GM15510 (cell line): ENCODE data around the gene RBFOX2.

ENCODE experiments used
- POLR2A ChIP-seq: IDR thresholded peaks from 3 replicates; pipeline ENCODE4 v1.6.1; 2011; ENCODE audit warnings: borderline replicate concordance; ENCODE audit not compliant: insufficient read length; ENCODE audit errors: extremely low read depth

The RBFOX2 gene

GRCh38 chr22:35913925-35914324 lies 114.7 kb downstream of the RBFOX2 start:
- TF ChIP-seq POLR2A = no peak

- no peak for TF ChIP-seq POLR2A
Measured at GRCh38 chr22:35912658-35913057, 116.0 kb downstream of the RBFOX2 start.

- TF ChIP-seq POLR2A = no peak
Measured at GRCh38 chr22:35911877-35912276, 116.7 kb downstream of the RBFOX2 start.

- TF ChIP-seq POLR2A = no peak
Measured at GRCh38 chr22:35910926-35911325, 117.7 kb downstream of the RBFOX2 start.

GRCh38 chr22:35910003-35910769 lies 118.4 kb downstream of the RBFOX2 start:
- TF ChIP-seq POLR2A = no peak

- no peak for TF ChIP-seq POLR2A
Measured at GRCh38 chr22:35905894-35906293, 122.7 kb downstream of the RBFOX2 start.

- TF ChIP-seq POLR2A = no peak
Measured at GRCh38 chr22:35904752-35905151, 123.9 kb downstream of the RBFOX2 start.

GRCh38 chr22:35904336-35904692 lies 124.3 kb downstream of the RBFOX2 start:
- TF ChIP-seq POLR2A = no peak

- no peak for TF ChIP-seq POLR2A
Measured at GRCh38 chr22:35903571-35904335, 124.9 kb downstream of the RBFOX2 start.

- no peak for TF ChIP-seq POLR2A
Measured at GRCh38 chr22:35900483-35901168, 128.0 kb downstream of the RBFOX2 start.

GRCh38 chr22:35899736-35900135 lies 128.9 kb downstream of the RBFOX2 start:
- no peak for TF ChIP-seq POLR2A

GRCh38 chr22:35896111-35896705 lies 132.4 kb downstream of the RBFOX2 start:
- TF ChIP-seq POLR2A = no peak

GRCh38 chr22:35894937-35895708 lies 133.5 kb downstream of the RBFOX2 start:
- TF ChIP-seq POLR2A = no peak

GRCh38 chr22:35894464-35894878 lies 134.2 kb downstream of the RBFOX2 start:
- TF ChIP-seq POLR2A = no peak
